H4 (cell line): ENCODE results near the gene PWP1. TPM values are rescaled to one million over a fixed set of nuclear protein-coding genes. Genes with fewer than 3 reads are reported as not detected.
A peak's percentile ranks its signal among the peaks of the same experiment; 100 is the strongest.
"Not testable (repeated sequence)": the region's sequence is repeated elsewhere in the genome, so short reads cannot be mapped to it uniquely, and the experiment has no call there.

Source experiments
- DNase-seq: peaks from one replicate; pipeline ENCODE4 v3.0.0-alpha.2; 2015; ENCODE audit warnings: low spot score
- total RNA-seq: library from RNA; depleted of rRNA; stranded (reverse); fragments of >200 nt; shearing (Covaris generic); gene quantifications from 2 replicates; pipeline ENCODE4 v1.2.3, GENCODE V29; 2014

The PWP1 gene
- total RNA-seq, 1 experiment from 2014 or later, result 80.7 TPM

GRCh38 chr12:107668320-107669098 is 17.1 kb upstream of the PWP1 start:
- no peak for DNase-seq

GRCh38 chr12:107669946-107670345 is 15.7 kb upstream of the PWP1 start:
- no peak for DNase-seq

GRCh38 chr12:107670999-107671643 is 14.5 kb upstream of the PWP1 start:
- no peak for DNase-seq

- no peak for DNase-seq
Observed at GRCh38 chr12:107677671-107678070, 7.9 kb upstream of the PWP1 start.

GRCh38 chr12:107679336-107679735 is 6.3 kb upstream of the PWP1 start:
- no peak for DNase-seq

- no peak for DNase-seq
Observed at GRCh38 chr12:107681455-107681835, 4.2 kb upstream of the PWP1 start.

GRCh38 chr12:107681836-107682820 is 3.5 kb upstream of the PWP1 start:
- no peak for DNase-seq

GRCh38 chr12:107684029-107684795 is 1.4 kb upstream of the PWP1 start:
- DNase-seq, result no peak

- peak; percentile 24 for DNase-seq
Observed at GRCh38 chr12:107684990-107685359, 624 bp upstream of the PWP1 start.

GRCh38 chr12:107695772-107696171 is 10.2 kb downstream of the PWP1 start:
- DNase-seq, result peak; percentile 45

- DNase-seq, result no peak
Observed at GRCh38 chr12:107702106-107702505, 16.5 kb downstream of the PWP1 start.

GRCh38 chr12:107704041-107704440 is 18.4 kb downstream of the PWP1 start:
- no peak for DNase-seq

- not testable (repeated sequence) for DNase-seq
Observed at GRCh38 chr12:107705522-107705921, 19.9 kb downstream of the PWP1 start.

- no peak for DNase-seq
Observed at GRCh38 chr12:107715780-107716179, 30.2 kb downstream of the PWP1 start.

- no peak for DNase-seq
Observed at GRCh38 chr12:107718606-107719005, 33.0 kb downstream of the PWP1 start.

GRCh38 chr12:107727327-107727726 is 41.7 kb downstream of the PWP1 start:
- not testable (repeated sequence) for DNase-seq

GRCh38 chr12:107727742-107728141 is 42.1 kb downstream of the PWP1 start:
- DNase-seq, result not testable (repeated sequence)

GRCh38 chr12:107730618-107731341 is 45.2 kb downstream of the PWP1 start:
- no peak for DNase-seq

- DNase-seq, result no peak
Observed at GRCh38 chr12:107731366-107731765, 45.8 kb downstream of the PWP1 start.

GRCh38 chr12:107732365-107732764 is 46.8 kb downstream of the PWP1 start:
- no peak for DNase-seq

GRCh38 chr12:107734139-107734538 is 48.5 kb downstream of the PWP1 start:
- no peak for DNase-seq
